Measurements from ENCODE around the gene CLIC6.

DNA sequence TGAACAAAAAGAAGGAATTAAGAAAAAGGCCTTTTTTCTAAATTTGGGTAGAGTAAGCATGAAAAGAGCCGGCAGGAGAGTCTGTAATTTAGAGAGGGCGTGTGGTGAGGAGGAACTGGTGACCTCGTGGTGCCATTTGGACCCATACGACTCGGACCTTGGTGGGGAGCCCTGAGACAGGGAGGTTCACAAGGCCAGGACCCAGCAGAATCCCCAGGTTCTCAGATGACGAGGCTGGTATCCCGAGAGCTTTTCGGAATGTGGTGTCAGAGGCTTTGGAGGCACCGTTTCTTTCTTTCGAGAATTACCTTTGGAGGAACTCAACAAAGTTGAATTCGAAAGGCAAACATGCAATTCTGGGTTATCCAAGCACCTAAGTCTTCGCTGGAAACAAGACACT, 34.8 kb downstream of the CLIC6 start:
- TF ChIP-seq, protein P1, sequence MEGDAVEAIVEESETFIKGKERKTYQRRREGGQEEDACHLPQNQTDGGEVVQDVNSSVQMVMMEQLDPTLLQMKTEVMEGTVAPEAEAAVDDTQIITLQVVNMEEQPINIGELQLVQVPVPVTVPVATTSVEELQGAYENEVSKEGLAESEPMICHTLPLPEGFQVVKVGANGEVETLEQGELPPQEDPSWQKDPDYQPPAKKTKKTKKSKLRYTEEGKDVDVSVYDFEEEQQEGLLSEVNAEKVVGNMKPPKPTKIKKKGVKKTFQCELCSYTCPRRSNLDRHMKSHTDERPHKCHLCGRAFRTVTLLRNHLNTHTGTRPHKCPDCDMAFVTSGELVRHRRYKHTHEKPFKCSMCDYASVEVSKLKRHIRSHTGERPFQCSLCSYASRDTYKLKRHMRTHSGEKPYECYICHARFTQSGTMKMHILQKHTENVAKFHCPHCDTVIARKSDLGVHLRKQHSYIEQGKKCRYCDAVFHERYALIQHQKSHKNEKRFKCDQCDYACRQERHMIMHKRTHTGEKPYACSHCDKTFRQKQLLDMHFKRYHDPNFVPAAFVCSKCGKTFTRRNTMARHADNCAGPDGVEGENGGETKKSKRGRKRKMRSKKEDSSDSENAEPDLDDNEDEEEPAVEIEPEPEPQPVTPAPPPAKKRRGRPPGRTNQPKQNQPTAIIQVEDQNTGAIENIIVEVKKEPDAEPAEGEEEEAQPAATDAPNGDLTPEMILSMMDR (IDR thresholded peaks at IDR 0.05 in 4 of 5, conservative IDR thresholded peaks at IDR 0.05 in 1 of 5), result no peak
- no peak for TF ChIP-seq POLR2A (IDR thresholded peaks at IDR 0.05)

Measured in gastrocnemius medialis (tissue), 4 donors.